HG03432 (cell line): ENCODE results near the gene FBXL3.

Experiments used
- ATAC-seq: cut with Tn5 transposase; IDR thresholded peaks from one replicate; pipeline ENCODE4 v1.9.1; 2021; ENCODE audit warnings: mild to moderate bottlenecking, moderate library complexity; ENCODE audit not compliant: unreplicated experiment

Gene FBXL3, protein sequence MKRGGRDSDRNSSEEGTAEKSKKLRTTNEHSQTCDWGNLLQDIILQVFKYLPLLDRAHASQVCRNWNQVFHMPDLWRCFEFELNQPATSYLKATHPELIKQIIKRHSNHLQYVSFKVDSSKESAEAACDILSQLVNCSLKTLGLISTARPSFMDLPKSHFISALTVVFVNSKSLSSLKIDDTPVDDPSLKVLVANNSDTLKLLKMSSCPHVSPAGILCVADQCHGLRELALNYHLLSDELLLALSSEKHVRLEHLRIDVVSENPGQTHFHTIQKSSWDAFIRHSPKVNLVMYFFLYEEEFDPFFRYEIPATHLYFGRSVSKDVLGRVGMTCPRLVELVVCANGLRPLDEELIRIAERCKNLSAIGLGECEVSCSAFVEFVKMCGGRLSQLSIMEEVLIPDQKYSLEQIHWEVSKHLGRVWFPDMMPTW

DNA sequence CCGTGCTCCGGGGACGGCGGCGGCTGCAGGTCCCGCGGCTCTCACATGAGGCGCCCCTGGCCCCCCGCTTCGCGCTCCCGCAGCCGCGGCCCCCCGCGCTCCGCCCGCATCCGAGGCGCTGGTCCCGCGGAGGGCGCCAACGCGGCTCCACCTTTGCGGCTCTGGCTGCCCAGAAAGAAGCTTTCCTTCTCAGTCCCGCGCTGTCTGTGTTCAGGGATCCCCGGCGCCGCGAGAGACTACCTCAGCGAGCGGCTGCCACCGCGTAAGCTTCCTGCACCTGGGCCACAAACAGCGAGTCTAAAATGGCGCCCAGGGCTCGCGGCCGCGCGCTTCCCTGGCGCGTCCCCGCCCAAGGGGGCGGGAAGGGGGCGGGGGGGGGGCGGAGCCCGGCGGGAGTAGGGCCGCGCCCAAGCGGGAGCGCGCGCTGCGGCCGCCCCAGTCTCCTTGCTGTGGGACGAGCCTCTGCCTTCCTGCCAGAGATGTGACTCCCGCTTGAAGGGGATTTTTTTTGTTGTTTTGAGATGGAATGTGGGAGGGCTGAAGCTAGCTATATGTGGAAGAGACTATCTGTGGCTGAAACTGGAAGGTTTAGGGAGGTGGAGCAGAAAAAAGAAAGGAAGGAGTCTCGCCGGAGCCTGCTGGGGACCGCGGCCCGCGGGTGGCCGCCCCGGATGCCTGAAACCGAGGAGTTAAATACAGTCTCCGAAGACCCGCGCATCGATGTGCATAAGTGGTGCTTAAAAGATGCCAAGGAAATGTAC, at the start of gene FBXL3:
Gene FBXL3, minus strand, starts transcription at position 299 of the 761 bp plus-strand sequence. CDS start 5,299 bp downstream, outside the sequence.
- ATAC-seq = peak; percentile 65

DNA sequence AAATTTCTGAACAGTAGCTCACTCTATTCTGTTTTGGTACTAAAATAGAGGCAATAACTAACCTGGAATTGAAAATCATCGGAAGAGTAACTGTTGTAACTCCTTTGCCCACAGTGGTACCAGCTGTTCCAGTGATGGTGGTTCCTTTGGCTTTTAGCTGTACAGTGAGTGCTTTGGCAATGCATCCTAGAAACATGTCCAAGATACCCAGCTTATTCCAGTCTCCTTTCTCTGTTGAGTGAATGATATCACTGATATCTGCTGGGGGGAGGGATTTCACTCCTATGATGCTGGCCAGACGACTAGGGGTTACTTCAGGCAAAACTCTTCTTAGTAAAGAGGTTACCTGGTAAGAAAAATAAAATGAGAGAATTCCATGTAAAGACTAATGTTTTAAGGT, 40.6 kb upstream of the FBXL3 start:
- no peak for ATAC-seq

DNA sequence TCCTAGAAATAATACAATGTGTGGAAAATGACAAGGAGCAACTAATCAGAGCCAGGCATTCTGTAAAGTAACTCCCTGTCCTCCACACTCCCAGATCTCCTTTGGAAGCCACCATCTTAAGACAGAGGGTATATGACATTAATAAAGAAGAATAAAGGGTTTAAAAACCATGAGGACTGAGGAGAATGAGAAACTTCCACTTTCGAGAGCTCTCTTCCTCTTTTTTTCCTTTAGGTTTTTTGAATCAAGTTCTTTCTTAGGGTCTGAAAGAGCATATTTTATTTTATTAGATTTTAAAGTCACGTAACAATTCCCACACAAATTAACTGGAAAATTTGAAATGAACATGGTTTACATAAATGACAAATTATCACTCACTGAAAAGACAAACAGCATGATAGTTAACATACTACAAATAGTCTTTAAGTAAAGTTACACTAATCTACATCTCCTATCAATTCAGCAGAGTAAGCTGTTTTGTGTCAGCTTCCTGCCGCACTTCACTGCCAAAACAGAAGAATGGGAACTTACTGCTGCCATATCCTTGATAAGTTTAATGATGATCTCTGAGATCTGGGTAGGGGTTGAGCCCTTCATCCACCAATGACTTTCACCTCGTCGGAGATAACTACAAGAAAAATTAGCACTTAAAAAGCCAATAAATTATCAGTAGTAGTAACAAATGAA, 38.6 kb upstream of the FBXL3 start:
- ATAC-seq = no peak

DNA sequence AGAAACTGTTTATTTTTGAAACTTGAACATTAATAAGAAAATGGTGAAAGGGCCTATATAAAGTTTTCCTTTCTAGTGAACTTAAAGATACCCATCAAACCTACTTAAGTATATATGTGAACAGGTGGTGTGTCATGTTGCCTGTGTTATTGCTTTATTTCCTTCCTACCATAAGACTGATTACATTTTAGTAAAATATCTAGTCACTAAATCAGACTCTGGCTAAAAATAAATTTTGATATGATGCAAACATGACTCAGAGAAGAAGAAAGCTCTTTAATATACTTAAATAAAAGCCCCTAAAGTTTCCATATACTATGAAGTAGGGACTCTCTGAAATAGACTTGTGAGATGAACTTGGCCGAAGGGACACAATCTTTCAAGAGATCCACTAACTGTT, 35.1 kb upstream of the FBXL3 start:
- no peak for ATAC-seq

DNA sequence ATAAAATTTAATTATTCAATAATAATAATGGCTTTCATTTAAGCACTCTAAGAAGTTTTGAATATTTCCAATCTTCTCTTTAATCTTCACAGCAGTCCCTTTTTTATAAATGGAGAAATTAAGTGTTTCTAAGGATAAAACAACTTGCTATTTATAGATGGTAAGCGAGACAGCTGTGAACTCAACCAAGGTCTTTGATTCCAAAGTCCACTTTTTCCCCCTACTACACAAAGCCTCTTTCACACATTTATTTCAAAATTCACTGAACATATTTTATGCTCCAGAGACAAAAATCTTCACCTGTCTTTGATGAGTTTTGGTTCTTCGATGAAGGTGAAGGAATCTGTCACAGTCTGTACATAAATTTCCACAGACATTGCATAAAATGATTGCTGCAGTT, 34.4 kb upstream of the FBXL3 start:
- ATAC-seq = no peak

DNA sequence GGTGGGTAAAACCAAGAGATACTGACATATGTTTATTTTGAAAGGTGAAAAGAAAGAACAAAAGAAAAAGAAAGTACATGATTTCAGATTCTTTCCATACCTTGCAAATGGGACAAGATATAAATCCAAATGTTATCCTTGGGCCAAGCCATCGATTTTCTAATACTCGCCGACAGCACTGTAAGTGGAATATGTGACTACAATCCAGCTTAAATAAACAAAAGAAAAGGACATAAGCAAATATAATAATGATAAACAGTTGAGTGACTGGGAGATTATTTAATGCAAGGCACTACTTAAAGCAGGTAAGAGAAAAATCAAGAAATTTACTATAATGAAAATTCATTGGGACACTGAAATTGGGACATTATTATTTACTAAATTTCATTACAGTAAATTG, 29.9 kb upstream of the FBXL3 start:
- no peak for ATAC-seq

DNA sequence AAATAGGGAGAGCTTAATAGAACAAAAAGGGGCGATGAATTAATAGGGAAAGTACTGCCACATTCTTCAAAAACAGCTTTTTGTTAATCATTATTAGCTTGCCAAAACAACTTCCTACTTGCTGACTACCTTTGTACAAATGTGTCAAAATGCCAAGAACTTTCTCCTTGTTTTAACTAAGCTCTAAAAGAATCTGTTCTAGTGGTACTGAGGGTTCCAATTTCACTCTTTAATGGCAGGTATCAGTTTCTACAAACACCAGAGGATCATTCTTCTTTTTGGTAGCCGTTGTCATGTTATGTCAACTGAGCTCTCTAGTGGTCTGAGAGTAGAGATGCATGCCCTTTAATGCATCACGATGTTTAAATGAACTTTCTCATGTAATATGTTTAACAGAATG, 29.4 kb upstream of the FBXL3 start:
- no peak for ATAC-seq

DNA sequence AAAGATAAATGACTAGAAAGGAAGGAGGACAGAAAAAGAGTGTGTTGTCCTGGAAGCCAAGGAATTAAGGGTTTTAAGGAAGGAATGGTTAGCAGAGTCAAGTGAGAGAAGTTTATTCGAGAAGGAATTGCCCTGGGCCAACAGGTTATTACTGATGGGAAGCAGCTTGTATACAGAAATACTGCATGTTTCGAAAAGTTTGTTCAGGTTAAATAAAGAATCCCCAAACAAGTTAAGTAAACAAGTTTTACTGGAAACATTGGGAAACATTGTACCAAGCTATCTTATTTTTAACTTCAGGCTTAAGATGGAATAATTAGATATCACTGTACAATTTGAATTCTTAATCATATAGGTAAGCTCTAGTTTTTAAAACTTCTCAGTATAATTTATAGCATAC, 28.2 kb upstream of the FBXL3 start:
- ATAC-seq = no peak

DNA sequence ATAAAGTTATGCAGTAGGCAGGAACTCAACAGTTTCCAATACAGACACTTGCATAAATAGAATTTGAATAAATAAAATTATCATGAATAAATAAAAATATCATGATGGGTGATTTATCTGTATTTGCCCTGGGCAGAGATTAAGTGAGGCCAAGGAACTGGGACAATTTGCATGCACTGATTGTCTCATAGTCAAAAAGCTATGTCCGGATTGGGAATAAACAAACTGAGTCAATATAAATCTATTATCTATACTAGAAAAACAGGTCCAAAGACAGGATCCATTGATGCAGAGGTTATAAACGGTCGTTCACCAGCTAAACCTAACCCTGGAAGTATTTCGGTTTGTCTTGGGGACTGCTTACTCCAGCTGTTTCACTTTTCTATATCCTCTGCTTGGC, 26.2 kb upstream of the FBXL3 start:
- no peak for ATAC-seq

DNA sequence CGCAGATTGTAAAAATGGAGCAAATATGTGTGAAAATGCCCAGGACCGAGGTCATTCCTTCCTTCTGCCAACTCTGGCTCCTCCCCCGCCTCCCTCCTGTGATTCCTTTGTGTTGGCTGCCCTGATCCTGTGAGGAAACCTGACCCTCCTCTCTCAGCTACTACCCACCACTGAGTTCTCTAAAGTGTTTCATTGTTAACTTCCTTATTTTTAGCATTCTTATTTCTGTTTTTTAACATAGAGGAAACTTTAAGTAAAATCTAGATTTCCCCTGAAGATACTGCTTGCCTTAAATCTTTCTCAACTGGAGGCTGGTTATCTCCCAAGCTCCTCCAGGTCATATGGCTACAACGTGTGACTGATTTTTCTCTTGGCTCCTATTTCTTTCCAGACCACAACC, 21.7 kb upstream of the FBXL3 start:
- ATAC-seq = no peak

DNA sequence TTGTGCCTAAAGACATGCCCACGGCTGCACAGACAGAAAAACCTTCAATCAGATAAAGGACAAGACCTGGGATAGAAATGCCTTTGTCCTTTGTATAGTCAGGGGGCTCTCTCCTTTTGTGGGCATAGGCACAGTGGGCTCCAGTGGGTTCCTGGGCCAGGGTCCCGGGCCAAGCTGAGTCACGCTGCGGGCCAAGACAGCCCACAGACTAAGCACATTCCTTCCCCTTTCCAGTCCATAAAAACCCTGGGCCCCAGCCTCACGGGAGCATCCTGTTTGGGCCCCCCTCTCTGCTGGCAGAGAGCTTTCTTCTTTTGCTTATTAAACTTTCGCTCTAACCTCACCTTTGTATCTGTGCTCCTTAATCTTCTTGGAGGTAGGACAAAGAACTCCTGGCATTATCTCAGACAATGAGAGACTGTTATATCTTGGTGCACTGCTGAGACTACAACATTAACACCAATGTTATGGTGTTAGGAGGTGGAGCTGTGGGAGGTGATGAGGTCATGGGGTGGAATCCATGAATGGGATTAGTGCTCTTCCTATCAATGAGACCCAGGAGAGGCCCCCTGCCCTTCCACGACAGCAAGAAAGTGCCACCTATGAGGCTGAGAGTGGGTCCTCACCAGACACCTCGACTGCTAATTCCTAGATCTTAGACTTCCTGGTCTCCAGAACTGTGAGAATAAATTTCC, 20.8 kb upstream of the FBXL3 start:
- ATAC-seq = no peak

DNA sequence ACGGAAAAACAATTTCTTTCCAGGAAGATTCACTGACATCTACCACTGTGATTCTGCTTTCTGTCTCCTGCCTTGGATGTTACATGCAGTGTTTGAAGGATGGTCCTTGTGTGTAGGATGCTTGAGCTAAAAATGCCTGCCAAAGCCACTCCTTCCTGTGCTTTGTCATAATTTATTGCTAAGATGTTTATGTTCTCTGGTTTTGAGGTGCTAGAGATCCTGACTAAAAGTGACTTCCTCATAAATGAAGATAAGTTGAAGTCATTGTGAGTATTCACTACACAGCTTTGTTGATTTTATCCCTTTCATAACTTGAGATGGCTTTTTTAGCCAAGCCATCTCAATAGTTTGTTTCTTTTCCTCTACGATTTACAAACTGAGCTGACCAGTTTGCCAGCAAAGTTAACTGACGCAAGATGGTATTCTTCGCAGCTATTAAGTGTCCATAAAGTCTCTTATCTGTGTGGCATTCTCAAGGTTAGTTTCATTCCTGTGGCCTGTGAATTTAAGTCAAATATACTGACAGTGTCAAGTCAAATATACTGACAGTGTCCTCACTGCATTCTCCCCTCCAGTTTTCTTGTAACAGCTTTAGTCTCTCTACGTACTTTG, 15.7 kb upstream of the FBXL3 start:
- ATAC-seq = no peak

DNA sequence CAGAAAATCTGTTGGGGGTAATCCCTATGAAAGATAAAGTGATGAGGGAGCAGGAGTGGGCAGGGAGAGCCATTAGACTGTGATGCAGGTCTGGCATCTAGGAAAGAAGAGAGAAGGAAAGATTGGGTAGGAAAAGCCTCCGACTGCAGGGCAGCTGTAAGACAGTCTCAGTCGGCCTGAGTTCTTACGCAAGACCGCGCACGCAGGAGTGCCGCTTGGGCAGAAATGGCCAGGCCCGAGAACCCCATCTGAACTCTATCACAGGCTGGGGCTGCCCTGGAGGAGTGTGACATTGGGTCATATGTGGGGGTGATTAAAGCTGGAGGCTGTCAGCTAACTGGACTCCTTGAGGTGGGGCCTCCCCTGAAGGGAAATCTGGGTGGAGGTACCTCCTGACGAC, 13.9 kb upstream of the FBXL3 start:
- no peak for ATAC-seq

DNA sequence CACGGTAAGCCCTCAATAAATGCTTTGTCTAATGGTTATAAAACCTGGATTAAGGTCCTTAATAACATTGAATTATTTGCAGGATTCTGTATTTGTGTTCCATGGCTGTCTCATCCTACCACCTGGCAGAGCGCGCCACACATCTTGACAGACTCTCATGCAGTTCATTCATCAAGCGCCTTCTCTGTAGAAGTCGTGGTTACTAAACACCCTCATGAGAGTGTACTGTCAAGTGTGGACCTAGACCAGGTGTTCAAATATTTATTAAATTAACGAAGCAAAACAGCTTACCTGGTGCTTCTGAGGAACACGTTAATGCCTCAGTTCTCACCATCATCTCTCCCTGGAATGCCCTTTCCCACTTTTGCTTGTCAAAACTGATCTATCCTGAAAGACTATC, 13.1 kb upstream of the FBXL3 start:
- ATAC-seq = no peak

DNA sequence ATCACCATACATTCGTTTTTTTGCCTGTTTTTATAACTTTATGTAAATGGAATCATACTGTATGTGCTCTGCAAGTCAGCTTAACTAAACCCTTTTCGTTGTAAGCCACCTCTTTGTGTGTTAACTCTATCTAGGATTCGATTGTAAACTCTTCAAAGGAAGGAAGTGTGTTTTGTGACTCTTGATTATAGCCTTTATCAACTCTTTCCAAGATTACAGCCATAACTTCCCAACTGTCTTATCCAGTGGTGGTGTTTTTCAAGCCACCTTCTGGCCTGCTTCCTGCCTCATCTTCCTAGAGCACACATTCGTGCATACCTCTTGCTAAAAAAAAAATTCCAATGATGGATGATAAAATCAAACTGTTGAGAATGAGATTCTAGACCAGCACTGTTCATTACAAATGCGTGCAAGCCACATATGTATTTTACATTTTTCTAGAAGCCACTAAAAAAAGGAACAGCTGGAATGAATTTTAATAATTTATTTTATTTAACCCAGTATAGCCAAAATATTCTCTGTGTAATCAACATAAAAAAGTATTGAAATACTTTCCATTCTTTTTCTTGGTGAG, 12.0 kb upstream of the FBXL3 start:
- no peak for ATAC-seq

DNA sequence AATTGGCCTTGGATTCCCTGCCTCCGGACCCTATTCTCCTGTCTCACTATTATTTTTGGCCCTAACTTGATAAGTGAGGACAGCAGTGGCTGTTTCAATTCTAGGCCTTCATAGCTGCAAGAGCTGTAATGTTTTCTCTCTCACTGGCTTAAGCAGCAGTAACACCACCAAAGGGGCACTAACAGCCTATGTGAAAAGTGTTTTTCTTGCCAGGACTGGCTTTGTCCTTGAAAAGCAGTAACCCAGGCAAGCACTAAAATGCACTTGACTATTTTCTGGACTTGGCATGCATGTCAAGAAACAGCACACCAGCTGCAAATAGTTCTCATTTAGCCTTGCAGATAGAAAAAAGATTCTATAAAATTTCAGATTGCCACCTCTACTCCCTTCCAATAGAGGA, 9.3 kb upstream of the FBXL3 start:
- ATAC-seq = no peak

DNA sequence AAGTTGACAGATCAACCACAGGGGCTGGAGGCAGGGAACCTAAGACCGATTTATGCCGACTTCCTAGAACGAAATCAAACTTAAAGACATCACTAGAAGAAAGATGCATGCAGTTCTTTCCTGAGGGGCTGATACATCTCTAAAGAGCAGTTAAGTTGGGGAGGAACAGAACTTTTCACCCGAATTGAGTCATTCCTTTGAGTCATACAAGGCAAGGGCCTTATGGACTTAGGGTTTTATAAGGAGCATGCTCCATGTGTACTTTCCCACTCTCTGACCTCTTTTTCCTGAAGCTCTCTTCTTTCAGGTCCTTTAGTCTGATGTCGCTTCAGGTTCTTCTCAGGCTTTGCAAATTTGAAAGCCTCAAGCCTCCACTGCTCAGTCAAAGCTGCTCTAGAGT, 7.9 kb upstream of the FBXL3 start:
- no peak for ATAC-seq

DNA sequence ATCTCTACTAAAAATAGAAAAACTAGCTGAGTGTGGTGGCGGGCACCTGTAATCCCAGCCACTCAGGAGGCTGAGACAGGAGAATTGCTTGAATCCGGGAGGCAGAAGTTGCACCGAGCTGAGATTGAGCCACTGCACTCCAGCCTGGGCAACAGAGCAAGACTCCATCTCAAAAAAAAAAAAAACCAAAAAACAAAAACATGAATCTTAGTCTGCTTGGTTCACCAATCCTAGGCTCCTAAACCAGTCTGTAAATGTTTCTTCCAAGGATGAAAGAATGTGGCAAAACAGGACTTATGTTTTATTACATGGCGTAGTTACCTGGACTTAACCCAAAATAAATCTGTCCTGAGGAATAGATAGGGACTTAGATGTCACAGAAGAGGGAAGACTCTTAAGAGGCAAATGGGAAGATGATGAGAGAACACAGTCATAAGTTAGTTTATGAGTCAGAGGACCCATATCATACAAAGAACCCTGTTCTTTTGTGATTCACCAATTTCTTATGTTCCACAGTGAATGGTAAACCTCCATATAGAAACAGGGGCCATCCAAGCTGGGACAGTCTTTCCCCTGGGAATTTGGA, 6.9 kb upstream of the FBXL3 start:
- ATAC-seq = no peak

DNA sequence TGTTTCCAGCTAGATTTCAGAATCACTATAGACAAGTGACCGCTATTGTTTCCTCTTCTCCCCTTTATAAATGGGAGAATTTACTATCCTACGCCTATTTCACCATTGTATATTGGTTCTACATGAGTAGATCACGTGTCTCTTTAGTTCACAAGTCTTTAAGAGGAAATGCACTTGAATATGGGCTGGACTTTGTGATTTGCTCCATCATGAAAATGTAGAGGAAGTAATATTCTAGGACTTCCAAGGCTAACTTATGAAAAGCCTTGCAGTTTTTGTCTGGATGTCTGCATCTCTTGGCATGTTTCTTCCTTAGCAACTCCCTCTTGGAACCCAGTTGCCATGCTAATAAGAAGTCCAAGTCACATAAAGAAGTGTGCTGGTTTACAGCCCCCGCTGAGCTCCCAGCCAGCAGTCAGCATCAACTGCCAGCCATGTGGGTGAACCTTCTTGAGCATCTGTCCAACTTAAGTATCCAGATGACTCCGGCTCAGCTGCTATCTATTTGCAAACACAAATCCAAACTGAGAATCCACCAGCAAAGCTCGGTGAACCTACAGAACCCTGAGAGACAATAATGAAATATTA, 4.8 kb upstream of the FBXL3 start:
- no peak for ATAC-seq

DNA sequence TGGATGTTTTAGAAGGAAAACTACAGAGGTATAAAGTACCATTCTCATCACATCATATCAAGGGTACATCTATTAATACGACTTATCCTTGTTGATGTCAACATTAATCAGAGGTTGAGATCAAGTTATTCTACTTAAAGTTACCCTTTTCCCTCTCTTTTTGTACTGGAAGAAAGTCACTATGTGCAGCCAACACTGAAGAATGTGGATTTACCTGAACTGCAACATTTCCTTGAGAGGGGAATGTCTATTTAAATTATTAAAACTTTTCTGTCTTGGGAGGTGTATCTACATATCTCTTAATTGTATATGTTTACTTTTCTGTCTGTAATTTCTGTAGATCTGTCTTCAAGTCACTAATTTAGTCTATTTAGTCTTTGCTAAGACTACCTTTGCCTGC, 2.5 kb upstream of the FBXL3 start:
- ATAC-seq = no peak
